Activated CD4-positive, CD25-positive, alpha-beta regulatory T cell treated with anti-CD3 and anti-CD28 coated beads, Interleukin-2, amount 50 U/mL, for 72 hours (primary cell): Measurements from ENCODE around the gene MRC1.

Source experiments
- DNase-seq: peaks from one replicate; pipeline ENCODE4 v3.0.0; 2021

The MRC1 gene

DNA sequence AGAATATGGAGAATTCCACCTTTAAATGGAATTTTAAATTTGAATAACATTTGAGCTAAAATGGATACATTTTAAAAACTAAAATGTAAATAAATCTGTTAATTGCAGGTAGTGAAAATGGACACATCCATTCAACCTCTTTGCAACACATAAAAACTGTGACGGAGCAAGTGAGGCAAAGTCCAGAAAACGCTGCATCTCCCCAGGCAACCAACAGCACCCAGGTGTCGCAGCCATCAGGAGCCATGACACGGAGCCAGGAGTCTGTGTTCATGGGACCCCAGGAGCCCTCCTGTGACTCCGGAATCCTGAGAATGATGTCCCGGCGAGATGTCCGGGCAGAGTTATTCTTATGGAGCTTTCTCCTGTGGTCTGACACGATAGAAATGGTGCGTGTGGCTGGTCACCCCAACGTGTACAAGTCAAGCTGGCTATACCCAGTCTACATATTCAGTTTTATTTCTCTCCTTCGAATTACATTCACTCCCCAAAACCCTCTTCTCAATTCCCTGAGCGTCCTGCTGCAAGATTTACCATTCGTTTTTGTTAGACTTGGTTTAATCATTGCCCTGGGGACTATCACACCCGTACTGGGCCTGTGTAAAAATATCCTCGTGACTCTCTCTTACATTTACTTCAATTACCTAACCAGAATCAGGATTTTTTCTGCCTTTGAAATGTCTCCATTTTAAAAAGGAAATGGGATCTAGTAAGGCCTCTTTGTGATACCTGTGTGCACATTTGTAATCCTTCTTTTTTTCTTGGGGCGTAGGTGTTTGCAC lies 13.1 kb upstream of the MRC1 start:
- DNase-seq, result no peak

DNA sequence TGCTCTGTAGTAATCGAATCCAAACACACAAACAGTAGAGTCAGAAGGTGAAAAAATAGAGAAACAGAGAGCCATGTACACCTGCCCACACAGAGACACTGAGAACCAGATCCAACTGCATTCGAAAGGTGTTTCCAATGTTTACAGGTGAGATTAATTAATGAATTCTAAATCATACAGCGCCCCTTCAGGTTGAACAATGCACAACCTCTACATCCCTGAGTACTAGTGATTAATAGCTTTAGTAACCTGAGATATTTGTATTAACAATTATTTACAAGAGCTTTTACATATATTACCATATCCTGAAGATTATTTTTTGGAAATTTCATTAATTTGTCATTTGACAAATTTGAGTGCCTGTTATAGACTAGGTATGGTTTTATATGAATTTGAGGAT lies 7.6 kb upstream of the MRC1 start:
- no peak for DNase-seq

DNA sequence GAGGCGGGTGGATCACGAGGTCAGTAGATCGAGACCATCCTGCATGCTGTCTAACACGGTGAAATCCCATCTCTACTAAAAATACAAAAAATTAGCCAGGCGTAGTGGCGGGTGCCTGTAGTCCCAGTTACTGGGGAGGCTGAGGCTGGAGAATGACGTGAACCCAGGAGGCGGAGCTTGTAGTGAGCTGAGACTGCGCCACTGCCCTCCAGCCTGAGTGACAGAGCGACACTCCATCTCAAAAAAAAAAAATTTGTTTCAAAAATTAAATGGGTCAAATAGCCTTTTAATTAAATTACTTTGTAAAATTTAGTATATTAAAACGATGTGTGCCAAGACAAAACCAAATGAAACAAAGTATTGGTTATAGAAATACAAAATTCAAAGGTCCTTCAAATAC lies 6.8 kb upstream of the MRC1 start:
- no peak for DNase-seq

DNA sequence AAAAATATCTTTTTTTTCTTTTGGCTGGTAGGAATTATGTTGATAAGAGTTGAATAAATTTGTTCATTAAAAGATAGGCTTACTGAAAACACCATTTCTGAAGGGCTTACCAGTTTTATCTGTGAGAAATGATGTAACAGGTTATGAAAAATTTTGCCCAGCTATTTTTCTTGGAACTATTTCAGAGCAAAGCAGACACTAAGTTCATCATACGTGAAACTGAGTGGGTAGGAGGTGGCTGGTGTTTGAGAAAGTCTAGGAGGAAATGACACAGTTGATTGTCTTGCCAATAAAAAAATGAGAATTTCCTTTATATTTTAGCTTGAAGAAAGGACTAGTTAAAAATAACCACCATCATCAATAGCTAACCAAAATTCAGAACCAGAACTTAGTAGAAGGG lies 6.2 kb upstream of the MRC1 start:
- DNase-seq, result no peak

DNA sequence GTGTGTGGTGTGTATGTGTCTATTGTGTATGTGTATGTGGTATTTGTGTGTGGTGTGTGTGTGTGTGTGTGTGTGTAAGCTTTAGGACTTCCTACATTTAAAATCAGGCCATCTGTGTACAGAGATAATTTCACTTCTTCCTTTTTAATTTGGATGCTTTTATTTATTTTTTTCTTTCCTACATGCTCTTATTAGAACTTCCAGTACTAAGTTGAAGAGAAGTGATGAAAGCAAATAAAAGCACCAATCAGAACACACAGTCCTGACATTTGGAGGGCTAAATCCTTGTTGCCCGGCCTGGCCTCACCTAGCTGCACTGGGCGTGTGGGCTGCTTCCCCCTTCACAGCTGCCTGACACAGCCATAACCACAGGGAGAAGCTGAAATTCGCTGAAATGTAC lies 3.8 kb upstream of the MRC1 start:
- DNase-seq, result no peak

DNA sequence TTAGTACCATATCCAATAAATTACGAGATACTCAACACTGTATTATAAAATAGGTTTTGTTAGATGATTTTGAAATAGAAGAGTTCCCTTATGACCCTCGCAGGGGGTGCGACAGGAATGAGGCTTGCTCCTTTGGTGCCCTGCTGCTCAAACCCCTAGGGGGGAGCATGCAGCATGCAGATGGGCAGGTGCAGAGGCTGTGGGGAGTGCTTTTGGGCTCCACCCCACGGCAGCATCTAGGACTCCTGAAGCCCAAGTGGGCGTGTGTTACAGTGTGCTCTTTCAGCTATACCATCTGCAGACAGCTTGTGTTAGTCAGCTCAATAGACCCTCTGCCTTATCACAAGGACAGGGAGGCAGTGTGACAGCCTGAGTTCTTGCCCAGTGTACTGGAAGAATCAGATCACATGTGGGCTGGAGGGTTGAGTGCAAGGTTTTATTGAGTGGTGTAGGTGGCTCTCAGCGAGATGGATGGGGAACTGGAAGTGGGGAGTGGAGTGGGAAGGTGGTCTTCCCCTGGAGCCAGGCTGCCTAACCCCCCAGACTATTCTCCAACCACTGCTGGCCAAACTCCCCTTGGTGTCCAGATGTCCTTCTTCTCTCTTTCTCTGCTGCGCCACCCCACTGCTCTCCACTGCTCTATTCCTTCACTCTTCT lies 3.1 kb upstream of the MRC1 start:
- DNase-seq, result no peak

DNA sequence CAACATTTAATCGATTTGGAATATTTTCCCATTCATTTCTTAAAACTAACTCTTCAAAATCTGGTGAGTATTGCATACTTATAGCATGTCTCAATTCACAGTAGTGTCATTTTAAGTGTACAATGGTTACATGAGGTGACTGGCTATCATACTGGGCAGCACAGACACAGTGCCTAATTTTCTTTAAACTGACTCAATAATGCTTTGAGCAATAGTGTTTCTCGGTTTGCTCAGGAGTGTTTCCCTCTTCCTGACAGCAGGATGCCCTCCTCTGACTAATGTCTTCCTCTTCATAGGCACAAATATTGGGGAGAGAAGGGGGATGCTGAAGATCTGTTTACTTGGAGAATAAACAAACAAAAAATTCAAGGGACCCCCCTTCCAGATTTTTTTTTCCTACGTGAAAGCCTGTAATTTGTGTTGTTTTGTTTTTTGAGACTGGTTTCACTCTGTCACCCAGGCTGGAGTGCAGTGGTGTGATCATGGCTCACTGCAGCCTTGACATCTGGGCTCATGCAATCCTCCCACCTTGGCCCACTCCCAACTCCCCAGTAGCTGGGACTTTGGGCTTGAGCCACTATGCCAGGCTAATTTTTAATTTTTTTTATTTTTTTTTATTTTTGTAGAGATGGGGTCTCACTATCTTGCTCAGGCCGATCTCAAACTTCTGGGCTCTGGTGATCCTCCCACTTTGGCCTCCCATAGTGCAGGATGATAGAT lies 2.2 kb downstream of the MRC1 start:
- DNase-seq, result no peak

DNA sequence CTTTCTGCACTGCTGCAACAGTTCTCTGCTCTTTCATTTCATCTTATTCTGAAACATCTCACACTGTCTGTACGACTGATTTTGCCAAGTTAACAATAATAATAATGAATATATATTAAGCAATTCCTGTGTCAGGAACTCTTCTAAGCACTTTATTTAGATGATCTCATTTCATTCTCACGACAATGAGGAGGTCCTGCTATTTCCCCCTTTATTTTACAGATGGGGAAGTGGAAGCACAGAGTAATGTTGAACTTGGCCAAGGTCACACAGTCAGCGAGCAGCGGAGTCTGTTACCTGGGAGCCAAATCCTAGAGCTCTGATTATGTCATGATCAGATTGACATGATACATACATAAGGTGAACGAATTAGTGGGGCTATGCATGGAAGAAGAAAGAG lies 5.8 kb downstream of the MRC1 start:
- DNase-seq, result no peak

DNA sequence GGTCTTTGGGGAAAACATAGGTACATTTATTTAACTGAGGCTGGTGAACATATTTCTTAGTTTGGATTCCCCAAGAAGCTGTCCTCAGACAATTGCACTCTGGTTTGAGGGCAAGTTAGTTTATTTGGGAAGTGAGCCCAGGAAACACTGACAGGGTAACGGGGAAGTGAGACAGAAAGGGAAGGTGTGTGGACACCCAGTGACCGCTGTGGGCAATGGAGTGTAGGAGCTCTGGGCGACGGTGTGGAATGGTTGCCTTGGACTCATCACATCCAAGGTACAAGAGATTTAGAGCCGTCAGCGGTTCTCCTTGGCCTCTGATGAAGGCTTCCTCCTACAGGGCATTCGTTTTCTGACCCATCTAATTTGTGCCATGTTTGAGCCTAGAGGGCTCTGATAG lies 7.1 kb downstream of the MRC1 start:
- no peak for DNase-seq

DNA sequence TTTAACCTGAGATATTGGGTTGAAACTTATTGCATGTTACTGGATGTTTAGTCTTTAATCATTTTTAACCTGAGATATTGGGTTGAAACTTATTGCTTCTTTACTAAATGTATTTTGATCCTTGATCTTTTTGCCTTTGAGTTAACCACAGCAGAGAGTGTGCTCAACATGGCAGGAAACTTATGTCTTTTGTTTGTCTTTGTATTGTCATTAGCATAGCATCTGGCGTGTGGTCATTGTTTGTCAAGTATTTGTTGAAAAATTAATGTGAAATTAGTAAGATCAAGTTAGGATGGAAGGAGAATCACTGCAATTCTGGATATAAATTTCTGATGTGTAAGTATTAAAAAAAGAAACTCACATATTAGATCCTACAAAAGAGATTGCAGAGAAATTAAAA lies 8.2 kb downstream of the MRC1 start:
- DNase-seq, result no peak

DNA sequence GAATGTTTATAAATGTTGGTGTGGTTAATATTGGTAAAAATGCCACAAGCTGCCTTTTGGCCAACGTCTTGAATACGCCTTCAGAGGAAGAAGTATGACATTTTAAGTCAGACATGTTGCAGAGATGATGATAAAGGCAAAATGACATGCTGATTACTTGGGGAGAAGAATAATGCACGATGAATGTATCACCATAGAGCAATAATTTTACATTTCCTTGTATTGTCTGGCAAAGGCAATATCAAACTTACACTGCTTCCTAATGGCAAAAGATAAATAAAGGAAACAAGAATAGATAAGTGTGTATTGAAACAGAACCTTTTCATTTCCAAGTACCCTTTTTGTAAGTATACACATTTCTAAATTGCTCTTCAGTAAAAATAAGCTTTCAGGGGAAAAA lies 8.6 kb downstream of the MRC1 start:
- DNase-seq, result no peak

DNA sequence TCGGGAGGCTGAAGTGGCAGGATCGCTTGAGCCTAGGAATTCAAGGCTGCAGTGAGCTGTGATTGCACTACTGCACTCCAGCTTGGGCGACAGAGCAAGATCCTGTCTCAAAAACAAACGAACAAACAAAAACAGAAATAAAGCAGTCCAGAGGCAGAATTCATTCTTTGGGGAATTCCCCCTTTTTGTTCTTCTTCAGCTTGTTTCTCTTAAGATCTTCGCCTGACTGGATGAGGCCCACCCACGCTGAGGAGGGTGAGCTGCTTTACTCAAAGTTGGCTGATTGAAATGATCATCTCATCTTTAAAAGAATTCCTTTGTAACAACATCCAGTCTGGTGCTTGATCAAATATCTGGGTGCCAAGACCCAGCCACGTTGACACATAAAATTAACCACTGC lies 10.7 kb downstream of the MRC1 start:
- DNase-seq, result no peak

DNA sequence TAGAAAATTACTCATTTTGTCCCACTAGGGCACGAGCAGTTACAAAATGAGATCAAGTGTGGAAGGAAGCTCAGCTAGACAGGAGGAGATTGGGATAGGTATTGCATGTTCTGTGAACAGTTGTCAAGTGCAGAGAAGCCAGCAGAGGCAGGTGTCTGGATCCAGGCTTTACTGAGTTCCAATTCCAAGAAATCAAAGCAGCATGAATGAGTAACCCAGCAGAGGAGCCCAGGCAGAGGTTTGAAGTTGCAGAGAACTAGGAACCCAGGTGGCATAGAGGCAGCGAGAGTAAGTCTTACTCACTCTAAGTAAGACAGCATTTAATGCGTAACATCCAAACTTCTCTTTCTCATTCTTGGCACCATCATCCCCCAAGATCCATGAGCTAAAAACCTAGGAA lies 11.8 kb downstream of the MRC1 start:
- no peak for DNase-seq

DNA sequence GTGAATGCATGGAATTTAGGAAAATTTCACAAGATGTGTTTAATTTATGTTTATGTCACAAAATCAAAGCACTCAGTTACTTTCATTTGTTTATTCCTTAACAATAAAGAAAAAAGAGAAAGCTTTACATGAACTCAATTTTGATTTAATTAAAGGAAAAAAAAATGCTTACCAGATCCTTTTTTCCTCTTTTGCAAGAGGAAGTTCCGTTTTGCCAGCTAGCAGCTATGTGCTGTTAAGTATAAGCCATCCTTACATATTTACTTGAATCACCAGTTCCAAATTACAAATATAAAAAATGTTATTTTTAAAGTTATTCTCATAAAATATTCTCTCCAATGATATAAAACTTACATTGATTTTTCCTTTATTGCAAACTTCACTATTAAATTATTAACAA lies 12.7 kb downstream of the MRC1 start:
- DNase-seq, result no peak

DNA sequence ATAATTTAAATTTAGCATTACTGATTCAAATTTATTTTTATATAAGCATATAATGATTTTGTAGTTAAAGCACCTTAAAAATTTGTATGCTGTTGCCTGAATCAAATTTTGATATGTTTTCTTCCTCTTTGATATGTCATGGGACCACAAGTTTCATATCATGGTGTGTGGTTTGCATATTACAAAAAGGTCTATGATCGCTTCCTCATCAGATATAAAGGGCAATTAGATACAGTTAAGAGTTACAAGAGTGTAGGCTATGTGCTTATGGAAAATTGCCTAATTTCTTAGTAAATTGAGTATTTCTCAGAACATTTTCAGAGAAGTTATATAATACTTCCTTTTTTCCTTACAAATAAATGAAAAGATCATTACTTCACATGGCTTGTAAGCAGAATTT lies 22.2 kb downstream of the MRC1 start:
- no peak for DNase-seq

DNA sequence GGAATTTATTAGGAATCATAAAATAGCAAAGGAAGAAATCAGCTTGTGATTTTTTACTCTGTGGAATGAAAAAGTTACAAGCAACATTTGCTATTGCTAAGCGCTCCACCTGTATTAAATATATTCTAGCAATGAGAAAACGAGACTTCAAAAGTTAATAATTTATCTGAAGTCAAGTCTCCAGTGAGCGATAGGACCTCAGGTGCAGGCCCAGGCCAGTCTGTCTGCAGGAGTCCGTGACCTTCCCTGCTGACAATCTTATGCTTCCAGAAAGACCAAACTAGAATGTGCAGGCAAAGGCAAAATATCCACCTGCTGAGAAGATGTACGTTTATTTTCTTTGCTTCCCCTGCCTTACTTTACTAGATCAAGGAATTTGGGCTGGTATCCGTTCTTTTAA lies 22.7 kb downstream of the MRC1 start:
- no peak for DNase-seq

DNA sequence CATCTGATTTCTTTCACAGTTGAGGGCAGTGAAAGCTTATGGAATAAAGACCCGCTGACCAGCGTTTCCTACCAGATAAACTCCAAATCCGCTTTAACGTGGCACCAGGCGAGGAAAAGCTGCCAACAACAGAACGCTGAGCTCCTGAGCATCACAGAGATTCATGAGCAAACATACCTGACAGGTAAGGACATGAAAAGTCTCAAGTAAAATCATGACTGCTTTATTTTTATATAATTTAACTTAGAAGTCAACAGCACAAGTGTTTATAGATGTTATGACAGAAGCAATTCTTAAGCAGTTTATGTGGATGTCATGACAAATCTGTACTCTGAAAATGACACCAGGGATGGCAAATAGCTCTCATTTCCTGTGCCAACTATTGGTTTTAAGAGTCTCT lies 24.5 kb downstream of the MRC1 start:
- no peak for DNase-seq

DNA sequence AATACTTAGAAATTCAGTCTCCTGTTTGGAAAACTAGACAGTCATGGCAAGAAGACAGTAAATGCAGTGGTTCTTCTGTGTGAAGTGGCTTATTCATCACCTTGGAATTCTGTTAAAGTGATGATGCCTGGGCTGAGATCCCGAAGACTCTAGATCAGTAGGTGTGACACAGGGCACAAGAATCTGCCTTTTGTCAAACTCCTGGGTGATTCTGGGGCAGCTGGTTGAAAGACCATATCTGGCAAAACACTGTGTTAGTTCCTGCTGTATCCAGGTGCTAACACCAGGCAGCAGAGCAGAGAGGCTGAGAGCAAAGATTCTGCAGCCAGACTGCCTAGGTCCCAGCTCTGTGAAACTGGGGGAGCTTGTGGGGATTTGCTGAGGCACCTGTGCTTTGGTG lies 26.5 kb downstream of the MRC1 start:
- DNase-seq, result no peak

DNA sequence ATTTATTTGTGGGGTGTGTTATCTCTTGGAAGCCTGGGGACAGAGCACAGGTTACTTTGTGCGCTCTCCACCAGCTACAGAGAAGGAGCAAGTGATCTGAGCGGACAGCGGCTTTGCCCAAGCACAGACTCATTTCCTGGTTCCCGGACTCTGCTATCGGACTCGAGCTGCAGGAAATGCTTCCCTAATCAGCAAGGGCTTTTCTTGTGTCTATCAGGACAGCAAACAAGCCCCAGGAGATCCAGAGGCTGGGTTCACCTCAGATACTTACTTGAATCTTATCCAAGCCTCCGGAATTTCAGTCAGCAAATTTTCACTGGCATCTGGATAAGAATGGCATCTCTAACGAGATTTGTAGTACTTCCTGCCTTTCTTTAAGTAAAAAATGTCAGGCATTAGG lies 27.8 kb downstream of the MRC1 start:
- DNase-seq, result no peak

DNA sequence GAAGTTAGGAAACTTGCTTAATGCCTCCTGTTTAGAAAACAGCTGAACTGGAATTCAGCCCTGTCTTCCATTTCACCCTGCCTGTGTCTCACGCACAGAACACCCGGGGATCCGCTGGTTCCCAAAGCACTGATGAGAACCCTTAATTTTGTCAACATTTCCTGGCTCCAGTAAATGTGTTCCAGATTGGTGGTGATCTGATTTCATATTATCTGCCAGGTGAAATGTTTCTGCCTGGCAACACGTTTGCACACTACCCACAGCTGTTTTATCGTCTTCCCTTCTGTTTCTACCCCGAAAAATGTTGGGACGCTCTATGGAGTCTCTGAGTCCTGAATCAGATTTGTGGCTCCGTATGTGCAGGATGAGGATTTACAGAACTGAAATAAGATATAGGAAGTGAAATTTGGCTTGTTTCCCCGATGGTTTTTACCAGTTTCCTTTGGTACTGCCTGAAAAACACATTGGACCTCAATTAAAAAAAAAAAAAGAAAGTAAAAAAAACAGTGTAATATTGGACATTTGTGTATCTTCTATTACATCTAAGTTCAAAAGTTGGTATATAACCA lies 29.0 kb downstream of the MRC1 start:
- no peak for DNase-seq

DNA sequence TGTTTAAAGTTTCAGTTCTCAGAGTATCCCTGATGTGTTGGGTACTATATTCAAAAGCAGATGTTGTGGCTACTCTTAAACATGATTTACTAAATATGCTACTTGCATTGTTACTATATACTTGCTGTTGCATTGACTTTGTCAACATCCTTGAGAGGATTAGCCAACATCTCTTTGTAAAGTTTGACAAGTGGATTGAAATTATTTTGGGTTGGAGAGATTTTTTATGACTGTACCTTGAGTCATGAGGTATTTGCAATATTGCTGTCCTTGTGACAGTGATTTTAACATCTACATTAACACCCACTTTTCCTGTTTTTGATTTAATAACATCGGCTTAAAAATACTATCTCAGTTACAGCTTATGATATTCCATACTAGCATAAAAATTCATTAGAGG lies 31.9 kb downstream of the MRC1 start:
- DNase-seq, result no peak

DNA sequence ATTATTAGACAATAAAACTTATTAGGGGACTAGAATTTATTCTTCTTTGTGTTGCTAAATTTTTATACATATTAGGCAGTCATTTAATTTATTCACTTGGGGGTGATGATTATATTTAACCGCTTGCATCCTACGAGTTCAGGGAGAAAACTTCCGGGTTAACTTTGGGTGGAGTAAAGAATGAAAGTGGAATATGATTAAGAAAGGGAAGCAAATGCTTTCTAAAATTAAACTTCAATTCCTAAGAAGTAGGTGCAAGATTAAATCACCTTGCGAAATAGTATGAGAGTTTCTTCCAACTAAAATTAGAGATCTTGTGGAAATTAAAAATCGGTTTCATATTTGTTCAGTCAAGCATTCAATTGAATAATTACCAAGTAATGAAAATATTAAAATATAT lies 33.5 kb downstream of the MRC1 start:
- no peak for DNase-seq

DNA sequence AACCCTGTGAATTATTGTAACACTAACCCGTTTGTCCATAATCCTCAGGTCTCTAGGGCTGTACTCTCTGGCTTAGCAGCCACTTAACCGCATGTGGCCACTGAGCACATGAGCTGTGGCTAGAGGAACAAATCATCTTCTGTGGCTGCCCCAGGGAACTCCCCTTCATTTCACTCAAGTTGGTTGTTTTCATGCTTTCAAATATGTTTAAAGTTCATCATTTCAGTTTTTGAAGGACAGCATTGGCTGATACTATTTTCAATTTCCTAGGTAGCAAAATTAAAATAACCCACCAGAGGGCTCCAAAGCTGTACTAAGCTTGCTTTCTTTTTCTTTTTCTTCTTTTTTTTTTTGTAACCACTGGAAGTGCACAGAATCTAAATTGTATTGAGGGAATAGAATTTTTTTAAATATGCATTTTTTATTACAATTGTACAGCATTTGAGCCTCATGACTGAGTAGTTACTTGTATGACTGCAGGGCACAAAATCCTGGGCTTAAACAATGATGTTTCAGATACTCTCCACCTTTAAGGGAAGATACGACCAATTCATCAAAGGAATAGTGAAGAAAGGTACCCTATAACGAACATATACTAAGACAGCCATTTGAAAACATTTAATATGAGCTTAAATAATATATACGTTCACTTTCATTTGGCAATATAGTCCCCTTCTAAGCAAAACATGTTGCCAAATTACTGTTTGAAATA lies 38.6 kb downstream of the MRC1 start:
- no peak for DNase-seq
